ENCODE measurements around the gene CLEC18A.
A peak's percentile ranks its signal among the peaks of the same experiment; 100 is the strongest.
"Not testable (repeated sequence)": the region's sequence is repeated elsewhere in the genome, so short reads cannot be mapped to it uniquely, and the experiment has no call there.

Gene CLEC18A

GRCh38 chr16:69951017-69951671 lies at the start of gene CLEC18A:
CLEC18A (plus strand) TSS chr16:69951334; CDS start chr16:69951367, 33 bp downstream.
- DNase-seq, result not testable (repeated sequence)

GRCh38 chr16:69903865-69904415 lies 47.2 kb upstream of the CLEC18A start:
- DNase-seq, result no peak

GRCh38 chr16:69904495-69905170 lies 46.5 kb upstream of the CLEC18A start:
- DNase-seq, result no peak

DNA sequence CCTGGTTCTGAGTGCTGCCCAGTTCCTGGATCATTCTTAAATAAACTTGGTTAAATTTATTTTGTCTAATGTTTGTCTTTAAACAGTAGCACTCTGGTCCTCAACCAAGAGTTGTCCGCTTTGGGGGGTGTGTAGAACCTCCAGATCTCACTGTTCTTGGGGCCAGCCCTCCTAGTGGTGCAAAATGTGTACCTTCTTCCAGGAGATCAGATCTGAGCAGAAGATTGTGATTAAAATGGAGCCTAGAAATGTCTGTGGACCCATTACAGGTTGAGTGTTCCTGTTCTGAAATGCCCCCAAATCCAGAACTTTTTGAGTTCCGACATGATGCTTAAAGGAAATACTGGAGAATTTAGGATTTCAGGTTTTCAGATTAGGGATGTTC lies 46.0 kb upstream of the CLEC18A start:
- DNase-seq, result no peak

- peak; percentile 79 for DNase-seq
Observed at GRCh38 chr16:69906838-69907401, 44.2 kb upstream of the CLEC18A start.

GRCh38 chr16:69909043-69909442 lies 42.1 kb upstream of the CLEC18A start:
- DNase-seq, result no peak

GRCh38 chr16:69909760-69910159 lies 41.4 kb upstream of the CLEC18A start:
- DNase-seq, result no peak

DNA sequence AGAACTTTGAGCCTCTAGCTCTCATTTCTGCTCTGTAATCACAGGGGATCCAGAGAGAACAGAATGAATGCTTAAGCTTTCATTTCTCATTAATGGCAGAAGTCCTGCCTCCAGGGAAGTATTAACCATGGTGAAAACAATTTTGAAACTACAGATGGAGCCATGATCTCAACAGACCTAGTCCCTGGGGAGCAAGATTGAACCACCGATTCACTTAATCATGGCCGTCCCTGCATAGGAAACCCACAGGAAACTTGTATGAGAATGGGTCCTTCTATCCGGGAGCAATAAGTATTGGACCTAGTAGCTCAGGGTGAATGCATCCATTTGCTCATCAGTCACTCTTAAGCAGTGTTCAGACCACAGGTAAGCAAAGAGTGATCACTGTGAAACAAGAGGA lies 40.2 kb upstream of the CLEC18A start:
- no peak for DNase-seq

GRCh38 chr16:69916462-69916861 lies 34.7 kb upstream of the CLEC18A start:
- DNase-seq, result no peak

- DNase-seq, result no peak
Observed at GRCh38 chr16:69917311-69917710, 33.8 kb upstream of the CLEC18A start.

GRCh38 chr16:69917739-69918138 lies 33.4 kb upstream of the CLEC18A start:
- DNase-seq, result peak; percentile 97

GRCh38 chr16:69918241-69918640 lies 32.9 kb upstream of the CLEC18A start:
- DNase-seq, result peak; percentile 30

GRCh38 chr16:69921127-69921526 lies 30.0 kb upstream of the CLEC18A start:
- peak; percentile 71 for DNase-seq

GRCh38 chr16:69922200-69922599 lies 28.9 kb upstream of the CLEC18A start:
- DNase-seq, result no peak

GRCh38 chr16:69924041-69924775 lies 26.9 kb upstream of the CLEC18A start:
- DNase-seq, result no peak

- DNase-seq, result peak; percentile 86
Observed at GRCh38 chr16:69924777-69925191, 26.4 kb upstream of the CLEC18A start.

GRCh38 chr16:69925311-69925710 lies 25.8 kb upstream of the CLEC18A start:
- no peak for DNase-seq

DNA sequence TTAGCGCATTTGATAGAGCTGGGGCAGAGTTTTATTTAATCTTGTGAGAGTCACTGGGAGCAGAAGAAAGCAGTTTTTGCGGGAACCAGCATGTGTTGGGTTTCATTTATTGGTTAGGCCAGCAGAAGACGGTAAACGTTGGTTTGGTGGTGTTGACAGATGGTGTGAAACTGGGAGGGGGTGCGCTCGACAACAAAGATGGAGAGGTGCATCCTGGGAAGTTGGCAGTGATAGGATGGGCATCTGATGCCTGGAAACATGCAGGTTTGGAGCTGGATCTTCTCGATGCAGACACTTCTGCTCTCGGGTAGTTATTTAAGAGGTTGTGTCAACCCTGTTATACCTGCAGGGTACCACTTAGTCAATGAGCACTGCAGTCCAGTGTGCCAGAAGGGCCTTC lies 24.9 kb upstream of the CLEC18A start:
- DNase-seq, result no peak

DNA sequence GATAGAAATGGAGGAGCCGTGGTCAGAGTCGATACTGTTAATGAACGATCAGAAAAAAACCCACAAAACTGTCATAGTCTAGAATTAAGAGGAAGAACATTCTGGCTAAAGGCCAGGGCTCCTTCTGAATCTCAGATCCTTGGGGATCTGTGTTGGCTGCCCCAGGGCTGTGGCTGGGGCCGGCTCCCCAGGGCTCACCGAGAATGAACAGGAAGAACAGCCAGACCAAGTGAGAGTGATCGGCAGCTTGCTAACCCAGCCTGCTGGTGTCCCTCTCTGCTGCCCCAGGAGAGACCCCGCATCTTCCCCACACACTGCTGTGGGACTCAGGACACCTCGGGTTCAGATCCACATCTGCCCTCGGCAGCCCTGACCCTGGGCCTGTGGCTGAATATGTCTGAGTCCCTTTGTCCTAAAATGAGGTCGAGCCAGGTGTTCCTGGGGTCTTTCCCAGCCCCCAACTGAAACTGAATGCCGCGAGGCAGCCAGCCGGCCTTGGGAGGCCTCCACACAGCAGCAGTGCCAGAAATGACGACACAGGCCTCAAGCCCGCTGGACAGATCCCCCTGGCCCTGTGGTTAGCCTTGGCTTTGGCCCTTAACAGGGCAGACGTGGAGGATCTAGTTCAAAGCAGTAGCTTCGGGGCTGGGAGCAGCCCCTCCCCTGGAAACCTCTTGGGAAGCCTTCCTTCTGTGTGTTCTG lies 23.9 kb upstream of the CLEC18A start:
- peak; percentile 65 for DNase-seq

DNA sequence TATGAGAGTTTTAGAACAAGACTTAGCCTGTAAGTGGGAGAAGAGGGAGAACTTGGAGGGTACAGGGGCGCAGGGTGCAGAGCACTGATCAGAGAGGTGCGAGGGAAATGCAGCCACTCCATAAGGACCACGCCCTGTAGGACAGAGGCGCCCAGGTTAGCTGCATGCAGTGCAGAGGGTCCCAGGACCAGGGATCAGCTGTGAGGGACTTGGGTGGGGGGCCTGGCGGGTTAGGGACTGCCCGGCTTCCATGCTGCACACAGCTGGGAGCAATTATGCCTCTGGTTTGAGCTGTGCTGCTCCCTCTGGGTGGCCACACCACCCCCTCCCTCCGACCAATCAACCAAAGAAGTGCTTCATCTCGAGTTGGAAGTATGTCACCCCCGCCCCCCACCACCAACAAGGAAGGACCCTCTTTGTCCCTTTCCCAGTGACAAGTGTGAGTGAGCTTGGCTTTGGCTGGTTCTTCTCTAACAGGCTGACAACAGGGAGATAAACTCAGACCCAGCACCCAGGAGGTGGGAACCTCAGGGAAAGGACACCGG lies 22.2 kb upstream of the CLEC18A start:
- DNase-seq, result no peak

DNA sequence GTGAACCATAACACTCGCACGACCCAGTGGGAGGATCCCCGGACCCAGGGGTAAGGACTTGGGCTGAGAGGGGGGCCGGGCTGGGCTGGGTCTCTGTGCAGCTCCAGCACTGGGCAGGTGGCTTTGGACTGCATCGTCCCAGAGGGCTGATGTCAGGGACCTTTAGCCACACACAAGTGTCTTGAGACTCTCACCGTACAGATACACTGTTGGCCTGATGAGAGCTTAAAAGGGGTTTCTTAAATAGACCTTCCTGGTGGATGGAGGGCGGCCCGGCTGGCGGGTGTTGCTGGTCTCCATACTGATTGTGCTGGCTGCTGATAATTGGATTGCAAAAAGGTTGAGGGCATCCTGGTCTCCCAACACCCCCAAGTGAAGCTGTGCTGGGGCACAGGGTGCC lies 21.7 kb upstream of the CLEC18A start:
- DNase-seq, result no peak

- DNase-seq, result peak; percentile 63
Observed at GRCh38 chr16:69930117-69930776, 20.9 kb upstream of the CLEC18A start.
